GM23338 (cell line): ENCODE results near the gene CSRP2. TPM values are rescaled to one million over a fixed set of nuclear protein-coding genes. Genes with fewer than 3 reads are reported as not detected.

Experiments
- ATAC-seq: fragments of 200-7000 bp; cut with Tn5 transposase; 3 replicates; pipeline ENCODE4 v1.9.1; 2020
- DNase-seq: peaks from one replicate; pipeline ENCODE4 v3.0.0-alpha.2; 2015; ENCODE audit warnings: low spot score
- H2AFZ ChIP-seq: fragments of 200-600 bp; sonication (generic); 2 replicates; pipeline ENCODE4 v1.8.0; 2016; ENCODE audit warnings: antibody characterized with exemption, mild to moderate bottlenecking, moderate library complexity
- H3F3A ChIP-seq: fragments of 200-600 bp; sonication (generic); replicated peaks from 2 replicates; pipeline ENCODE4 v1.8.0; 2017; ENCODE audit warnings: antibody characterized with exemption, mixed run types, low read depth
- H3K27ac ChIP-seq: fragments of 200-600 bp; sonication (generic); 2 replicates; pipeline ENCODE4 v1.6.1; 2016; ENCODE audit warnings: low read depth
- H3K27me3 ChIP-seq: fragments of 200-600 bp; sonication (generic); 2 replicates; pipeline ENCODE4 v1.8.0; 2016; ENCODE audit warnings: mild to moderate bottlenecking, mixed run types, moderate library complexity; ENCODE audit not compliant: insufficient read depth
- H3K36me3 ChIP-seq: fragments of 200-600 bp; sonication (generic); 2 replicates; pipeline ENCODE4 v1.8.0; 2016; ENCODE audit warnings: mild to moderate bottlenecking; ENCODE audit not compliant: insufficient read depth
- H3K4me1 ChIP-seq: fragments of 200-600 bp; sonication (generic); 2 replicates; pipeline ENCODE4 v1.8.0; 2016; ENCODE audit warnings: mild to moderate bottlenecking, moderate library complexity; ENCODE audit not compliant: insufficient read depth
- H3K4me2 ChIP-seq: fragments of 200-600 bp; sonication (generic); 2 replicates; pipeline ENCODE4 v1.7.1; 2017; ENCODE audit warnings: mixed run types
- H3K4me3 ChIP-seq: fragments of 200-600 bp; sonication (generic); 2 replicates; pipeline ENCODE4 v1.6.1; 2016; ENCODE audit warnings: mixed run types
- H3K79me2 ChIP-seq: fragments of 200-600 bp; sonication (generic); replicated peaks from 2 replicates; pipeline ENCODE4 v1.8.0; 2017; ENCODE audit warnings: mild to moderate bottlenecking; ENCODE audit not compliant: insufficient read depth
- H3K9me2 ChIP-seq: fragments of 200-600 bp; sonication (generic); 2 replicates; pipeline ENCODE4 v1.8.0; 2017; ENCODE audit not compliant: insufficient read depth
- H4K20me1 ChIP-seq: fragments of 200-600 bp; sonication (generic); replicated peaks from 2 replicates; pipeline ENCODE4 v1.8.0; 2017; ENCODE audit warnings: mild to moderate bottlenecking; ENCODE audit not compliant: insufficient read depth
- H3K27ac Mint-ChIP-seq: 2 replicates; pipeline ENCODE4 v1.8.0; 2020; ENCODE audit warnings: inconsistent platforms, mild to moderate bottlenecking, moderate library complexity, mixed read lengths
- H3K27me3 Mint-ChIP-seq: 3 replicates; pipeline ENCODE4 v1.8.0; 2022; ENCODE audit warnings: low read depth, mild to moderate bottlenecking, moderate library complexity, mixed read lengths, inconsistent platforms; ENCODE audit not compliant: insufficient read depth, poor library complexity
- H3K36me3 Mint-ChIP-seq: 3 replicates; pipeline ENCODE4 v1.8.0; 2021; ENCODE audit warnings: low read depth, mild to moderate bottlenecking, inconsistent platforms, moderate library complexity, mixed read lengths
- H3K4me1 Mint-ChIP-seq: 3 replicates; pipeline ENCODE4 v1.8.0; 2020; ENCODE audit warnings: mild to moderate bottlenecking, inconsistent platforms, mixed read lengths
- H3K4me3 Mint-ChIP-seq: 3 replicates; pipeline ENCODE4 v1.8.0; 2021; ENCODE audit warnings: moderate library complexity, mild to moderate bottlenecking, inconsistent platforms, mixed read lengths
- H3K9me3 Mint-ChIP-seq: 3 replicates; pipeline ENCODE4 v1.8.0; 2020; ENCODE audit warnings: moderate library complexity, mild to moderate bottlenecking, inconsistent platforms, mixed read lengths
- CREB1 ChIP-seq: fragments of 250-450 bp; sonication (Bioruptor Pico); IDR thresholded peaks from 2 replicates; pipeline ENCODE4 v1.5.0; 2020; ENCODE audit warnings: low read depth, mild to moderate bottlenecking, moderate library complexity
- CTCF ChIP-seq, 2 experiments: fragments of 200-600 bp in 1 of 2; sonication (generic) in 1 of 2; conservative IDR thresholded peaks; 2 replicates each; pipeline versions ENCODE4 v1.5.1 to v1.6.1; 2016 to 2017; ENCODE audit warnings: antibody characterized with exemption in 2 of 2, low read depth in 2 of 2, mild to moderate bottlenecking in 2 of 2, moderate library complexity in 1 of 2
- ETS1 ChIP-seq: IDR thresholded peaks from 2 replicates; pipeline ENCODE4 v1.6.1; 2016; ENCODE audit warnings: antibody characterized with exemption
- EZH2 ChIP-seq: fragments of 200-600 bp; sonication (generic); IDR thresholded peaks from one replicate; pipeline ENCODE4 v1.8.0; 2017; ENCODE audit warnings: antibody characterized with exemption, mild to moderate bottlenecking, low read depth; ENCODE audit not compliant: unreplicated experiment
- EZH2phosphoT487 ChIP-seq: fragments of 200-600 bp; sonication (generic); IDR thresholded peaks from one replicate; pipeline ENCODE4 v1.8.1; 2018; ENCODE audit warnings: antibody characterized with exemption; ENCODE audit not compliant: unreplicated experiment
- JUNB ChIP-seq: IDR thresholded peaks from one replicate; pipeline ENCODE4 v1.6.1; 2016; ENCODE audit warnings: antibody characterized with exemption; ENCODE audit not compliant: unreplicated experiment
- NANOG ChIP-seq: IDR thresholded peaks from 2 replicates; pipeline ENCODE4 v1.6.1; 2016; ENCODE audit warnings: antibody characterized with exemption, borderline replicate concordance
- POLR2AphosphoS5 ChIP-seq: IDR thresholded peaks from 2 replicates; pipeline ENCODE4 v1.6.1; 2016; ENCODE audit warnings: antibody characterized with exemption, low read depth
- STAT1 ChIP-seq: IDR thresholded peaks from one replicate; pipeline ENCODE4 v1.6.1; 2016; ENCODE audit warnings: antibody characterized with exemption; ENCODE audit not compliant: unreplicated experiment
- ZNF114 ChIP-seq: fragments of 250-450 bp; sonication (Bioruptor Pico); IDR thresholded peaks from 2 replicates; pipeline ENCODE4 v1.5.0; 2020; ENCODE audit warnings: mild to moderate bottlenecking, moderate library complexity
- ZNF331 ChIP-seq: fragments of 250-450 bp; sonication (Bioruptor Pico); IDR thresholded peaks from 2 replicates; pipeline ENCODE4 v1.5.0; 2020; ENCODE audit warnings: low read depth, mild to moderate bottlenecking, moderate library complexity
- ZNF462 ChIP-seq: fragments of 250-450 bp; sonication (Bioruptor Pico); IDR thresholded peaks from 2 replicates; pipeline ENCODE4 v1.5.0; 2020; ENCODE audit warnings: mild to moderate bottlenecking, moderate library complexity
- polyA plus RNA-seq: library from polyadenylated mRNA; unstranded; fragments of >200 nt; fragmentation: Nextera tagmentation; extraction: Ambion mirVana; gene quantifications from 2 replicates; pipeline ENCODE4 v1.2.1, GENCODE V29; 2016
- total RNA-seq: library from RNA; depleted of rRNA; stranded (reverse); fragments of >200 nt; shearing (Covaris generic); gene quantifications from 2 replicates; pipeline ENCODE4 v1.2.3, GENCODE V29; 2014
- TF ChIP-seq, protein P1 (sequence below): IDR thresholded peaks from one replicate; pipeline ENCODE4 v1.6.1; 2018; ENCODE audit warnings: antibody characterized with exemption; ENCODE audit not compliant: unreplicated experiment

Gene CSRP2
- total and polyA plus RNA-seq, 2 experiments from 2014 or later: 166 to 315 TPM

GRCh38 chr12:76847260-76847659 lies 31.6 kb downstream of the CSRP2 start (continued):
- no peak for TF ChIP-seq ZNF114 (CRISPR knock-in tag)

DNA sequence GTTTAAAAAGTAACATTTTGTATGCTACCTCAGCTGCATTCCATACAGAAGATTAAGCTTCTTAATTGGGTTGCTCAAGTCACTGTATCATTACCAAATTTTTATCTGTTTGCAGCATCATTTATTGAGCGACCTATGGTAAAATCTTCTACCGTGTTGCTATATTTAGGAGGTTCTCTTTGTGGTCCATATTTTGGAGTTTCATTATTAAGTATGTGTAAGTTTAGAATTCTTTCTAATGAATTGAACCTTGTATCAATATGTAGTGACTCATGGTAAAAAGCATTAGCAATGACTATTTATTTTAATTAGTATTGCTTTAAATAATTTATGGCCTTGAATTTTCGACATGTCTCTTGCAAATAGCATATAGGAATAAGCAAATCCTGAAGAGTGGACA lies 42.2 kb downstream of the CSRP2 start:
- Histone ChIP-seq H3K27ac (no peak overlapping the region), H2AFZ (no peak overlapping the region), H3K9me2 (no peaks in the 10 kb centered on the region), H3K4me3 (no peak overlapping the region), H3K4me1 (no peaks in the 10 kb centered on the region), H3F3A (no peaks in the 10 kb centered on the region), H3K27me3 (no peaks in the 10 kb centered on the region), H3K4me2 (no peak overlapping the region), H3K79me2 (no peaks in the 10 kb centered on the region), H3K36me3 (no peaks in the 10 kb centered on the region), H4K20me1 (no peaks in the 10 kb centered on the region)
- DNase-seq (no peak), ATAC-seq (no peak)
- Mint-ChIP-seq H3K27me3 (no peaks in the 10 kb centered on the region), H3K9me3 (no peaks in the 10 kb centered on the region), H3K27ac (peak overlapping the region; percentile 71; the same call in 1 of the 2 replicates), H3K4me3 (no peak overlapping the region), H3K36me3 (peaks cover 8% of the 10 kb centered on the region; the same call in 2 of the 3 replicates), H3K4me1 (no peaks in the 10 kb centered on the region)
- TF ChIP-seq EZH2 (no peak), POLR2AphosphoS5 (no peak), ZNF462 (CRISPR knock-in tag) (no peak), JUNB (no peak), CTCF (conservative IDR thresholded peaks at IDR 0.05; ENCODE audit: low read depth in 2 of 2) (no peak), EZH2phosphoT487 (no peak), ZNF331 (no peak), STAT1 (no peak), ETS1 (no peak), ZNF114 (CRISPR knock-in tag) (no peak), NANOG (no peak), CREB1 (CRISPR knock-in tag) (no peak)
- TF ChIP-seq, protein P1, sequence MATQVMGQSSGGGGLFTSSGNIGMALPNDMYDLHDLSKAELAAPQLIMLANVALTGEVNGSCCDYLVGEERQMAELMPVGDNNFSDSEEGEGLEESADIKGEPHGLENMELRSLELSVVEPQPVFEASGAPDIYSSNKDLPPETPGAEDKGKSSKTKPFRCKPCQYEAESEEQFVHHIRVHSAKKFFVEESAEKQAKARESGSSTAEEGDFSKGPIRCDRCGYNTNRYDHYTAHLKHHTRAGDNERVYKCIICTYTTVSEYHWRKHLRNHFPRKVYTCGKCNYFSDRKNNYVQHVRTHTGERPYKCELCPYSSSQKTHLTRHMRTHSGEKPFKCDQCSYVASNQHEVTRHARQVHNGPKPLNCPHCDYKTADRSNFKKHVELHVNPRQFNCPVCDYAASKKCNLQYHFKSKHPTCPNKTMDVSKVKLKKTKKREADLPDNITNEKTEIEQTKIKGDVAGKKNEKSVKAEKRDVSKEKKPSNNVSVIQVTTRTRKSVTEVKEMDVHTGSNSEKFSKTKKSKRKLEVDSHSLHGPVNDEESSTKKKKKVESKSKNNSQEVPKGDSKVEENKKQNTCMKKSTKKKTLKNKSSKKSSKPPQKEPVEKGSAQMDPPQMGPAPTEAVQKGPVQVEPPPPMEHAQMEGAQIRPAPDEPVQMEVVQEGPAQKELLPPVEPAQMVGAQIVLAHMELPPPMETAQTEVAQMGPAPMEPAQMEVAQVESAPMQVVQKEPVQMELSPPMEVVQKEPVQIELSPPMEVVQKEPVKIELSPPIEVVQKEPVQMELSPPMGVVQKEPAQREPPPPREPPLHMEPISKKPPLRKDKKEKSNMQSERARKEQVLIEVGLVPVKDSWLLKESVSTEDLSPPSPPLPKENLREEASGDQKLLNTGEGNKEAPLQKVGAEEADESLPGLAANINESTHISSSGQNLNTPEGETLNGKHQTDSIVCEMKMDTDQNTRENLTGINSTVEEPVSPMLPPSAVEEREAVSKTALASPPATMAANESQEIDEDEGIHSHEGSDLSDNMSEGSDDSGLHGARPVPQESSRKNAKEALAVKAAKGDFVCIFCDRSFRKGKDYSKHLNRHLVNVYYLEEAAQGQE: no peak
